Activated B cell treated with CpG ODN at 0.5 μM for 24 hours (primary cell): ENCODE data around the gene SFI1. TPM values are rescaled to one million over a fixed set of nuclear protein-coding genes. Genes with fewer than 3 reads are reported as not detected.
A peak's percentile ranks its signal among the peaks of the same experiment; 100 is the strongest.
"Not testable (repeated sequence)": the region's sequence is repeated elsewhere in the genome, so short reads cannot be mapped to it uniquely, and the experiment has no call there.

Experiments
- ATAC-seq: fragments of 200-7000 bp; cut with Tn5 transposase; one replicate; pipeline ENCODE4 v1.10.0; 2021; ENCODE audit warnings: low read depth, mild to moderate bottlenecking, moderate library complexity
- CTCF ChIA-PET: fragments of 350-600 bp; sonication (Branson Sonifier 250); formaldehyde crosslinking; loops from one replicate; lab custom pipeline; 2021; ENCODE audit warnings: antibody characterized with exemption; lab: Charles Lee
- POLR2A ChIA-PET: fragments of 350-600 bp; sonication (Branson Sonifier 250); formaldehyde crosslinking; loops from one replicate; lab custom pipeline; 2021; ENCODE audit warnings: antibody characterized with exemption; lab: Charles Lee
- DNase-seq: peaks from one replicate; pipeline ENCODE4 v3.0.0; 2022
- H3K27ac Mint-ChIP-seq: one replicate; pipeline ENCODE4 v1.8.0; 2020; ENCODE audit warnings: mixed read lengths
- H3K27me3 Mint-ChIP-seq: one replicate; pipeline ENCODE4 v1.8.0; 2021; ENCODE audit warnings: mixed read lengths
- H3K36me3 Mint-ChIP-seq: one replicate; pipeline ENCODE4 v1.8.0; 2021; ENCODE audit warnings: low read depth, mixed read lengths
- H3K4me1 Mint-ChIP-seq: one replicate; pipeline ENCODE4 v1.8.0; 2021; ENCODE audit warnings: mixed read lengths
- H3K4me3 Mint-ChIP-seq: one replicate; pipeline ENCODE4 v1.8.0; 2020; ENCODE audit warnings: mild to moderate bottlenecking, mixed read lengths
- H3K9me3 Mint-ChIP-seq: one replicate; pipeline ENCODE4 v1.8.0; 2020; ENCODE audit warnings: mixed read lengths
- CTCF ChIP-seq: fragments of 200-600 bp; IDR thresholded peaks from one replicate; pipeline ENCODE4 v1.8.0; 2022; ENCODE audit warnings: antibody characterized with exemption, mild to moderate bottlenecking
- intact Hi-C: fragments of 100-400 bp; cut with micrococcal nuclease; formaldehyde crosslinking; loops from one replicate; pipeline ENCODE4 v1.15.1; 2024
- total RNA-seq: library from RNA; stranded (reverse); gene quantifications from 2 replicates; pipeline ENCODE4 v1.2.3, GENCODE V29; 2022

SFI1 gene
- total RNA-seq, 1 donor from 2014 or later: 126 TPM

- H3K4me1 Mint-ChIP-seq: peaks cover 11% of the 10 kb centered on the region
Measured at GRCh38 chr22:31509061-31509762, 12.9 kb downstream of the SFI1 start.

GRCh38 chr22:31520051-31520450 lies 23.7 kb downstream of the SFI1 start:
- Mint-ChIP-seq H3K27ac (no peak overlapping the region), H3K36me3 (peaks cover 39% of the 10 kb centered on the region), H3K27me3 (no peaks in the 10 kb centered on the region), H3K9me3 (no peaks in the 10 kb centered on the region), H3K4me3 (no peak overlapping the region), H3K4me1 (peaks cover 12% of the 10 kb centered on the region)
- intact Hi-C loops: no loop called here
- ATAC-seq (no peak), DNase-seq (no peak)
- TF ChIP-seq CTCF: no peak
- ChIA-PET CTCF (no interaction called here), POLR2A (interaction anchor here (0.6 kb wide), 1 partner anchor 146 kb away, joined by 3 read pairs; no protein-coding TSS in a partner anchor)

More at GRCh38 chr22:31509061-31509762, 12.9 kb downstream of the SFI1 start:
- Mint-ChIP-seq H3K27ac (no peak overlapping the region), H3K36me3 (peaks cover 43% of the 10 kb centered on the region), H3K27me3 (no peaks in the 10 kb centered on the region), H3K9me3 (peaks cover 7% of the 10 kb centered on the region), H3K4me3 (no peak overlapping the region)
- TF ChIP-seq CTCF: no peak
- ATAC-seq (no peak), DNase-seq (no peak)
- ChIA-PET POLR2A (no interaction called here), CTCF (no interaction called here)
- intact Hi-C loops: no loop called here

- CTCF ChIA-PET, H3K27ac Mint-ChIP-seq, H3K9me3 Mint-ChIP-seq, ATAC-seq, H3K4me3 Mint-ChIP-seq, DNase-seq, H3K27me3 Mint-ChIP-seq: not testable (repeated sequence)
- peaks cover 30% of the 10 kb centered on the region for H3K4me1 Mint-ChIP-seq
- POLR2A ChIA-PET: interaction anchor here (0.6 kb wide), 1 partner anchor 14 kb away, joined by 5 read pairs; no protein-coding TSS in a partner anchor
- intact Hi-C loops: loop anchor here (2.0 kb wide), 1 partner anchor 27 kb away; the partner anchor contains the start of gene SFI1
- peaks cover 43% of the 10 kb centered on the region for H3K36me3 Mint-ChIP-seq
Measured at GRCh38 chr22:31524132-31524531, 27.8 kb downstream of the SFI1 start.

GRCh38 chr22:31526270-31526669 lies 29.9 kb downstream of the SFI1 start:
- POLR2A ChIA-PET: interaction anchor here (1.0 to 1.5 kb wide), 2 partner anchors 35 to 112 kb away, joined by 3 to 7 read pairs; no protein-coding TSS in a partner anchor
- H3K27ac Mint-ChIP-seq: peak overlapping the region; percentile 79
- DNase-seq (no peak), ATAC-seq (peak; percentile 85)
- intact Hi-C loops: no loop called here
- H3K4me1 Mint-ChIP-seq: peaks cover 26% of the 10 kb centered on the region
- H3K9me3 Mint-ChIP-seq: no peaks in the 10 kb centered on the region
- peaks cover 53% of the 10 kb centered on the region for H3K36me3 Mint-ChIP-seq
- no peaks in the 10 kb centered on the region for H3K27me3 Mint-ChIP-seq
- TF ChIP-seq CTCF: no peak
- CTCF ChIA-PET: no interaction called here
- no peak overlapping the region for H3K4me3 Mint-ChIP-seq

- DNase-seq (no peak), ATAC-seq (no peak)
- Mint-ChIP-seq H3K4me1 (peaks cover 11% of the 10 kb centered on the region), H3K27me3 (no peaks in the 10 kb centered on the region), H3K9me3 (no peaks in the 10 kb centered on the region), H3K36me3 (peaks cover 49% of the 10 kb centered on the region), H3K27ac (no peak overlapping the region), H3K4me3 (no peak overlapping the region)
- CTCF ChIA-PET: no interaction called here
- POLR2A ChIA-PET: no interaction called here
- no peak for TF ChIP-seq CTCF
- intact Hi-C loops: no loop called here
Measured at GRCh38 chr22:31530823-31531195, 34.5 kb downstream of the SFI1 start.
